Pancreas (tissue), 10 donors: ENCODE measurements around the gene PSME4. TPM values are rescaled to one million over a fixed set of nuclear protein-coding genes. Genes with fewer than 3 reads are reported as not detected.
"Not testable (repeated sequence)": the region's sequence is repeated elsewhere in the genome, so short reads cannot be mapped to it uniquely, and the experiment has no call there.

Source experiments
- ATAC-seq, 4 donors: fragments of 200-7000 bp; cut with Tn5 transposase; one replicate each; pipeline versions ENCODE4 v1.8.0 to v1.9.1; 2020; ENCODE audit warnings: mild to moderate bottlenecking in 4 of 4, moderate library complexity in 4 of 4
- DNase-seq, 6 donors: peaks; one replicate each; pipeline ENCODE4 v3.0.0-alpha.2; 2020
- FAIRE-seq: peaks from 2 replicates; lab custom pipeline; 2012; peaks lifted over from hg19 to GRCh38; lab: Jason Lieb, UNC
- H3K27ac ChIP-seq, 4 donors: fragments of 200-600 bp; sonication (generic); 1 replicate in 3 of 4; 2 replicates in 1 of 4; pipeline versions ENCODE4 v1.5.0 to v1.8.0; 2020
- H3K27me3 ChIP-seq, 4 donors: fragments of 200-600 bp; one replicate each; pipeline ENCODE4 v1.8.0; 2021
- H3K36me3 ChIP-seq, 3 donors: fragments of 200-600 bp; sonication (generic) in 1 of 3; one replicate each; pipeline versions ENCODE4 v1.5.0 to v1.8.0; 2020 to 2021
- H3K4me1 ChIP-seq, 3 donors: fragments of 200-600 bp; one replicate each; pipeline ENCODE4 v1.8.0; 2021
- H3K4me3 ChIP-seq, 4 donors: fragments of 200-600 bp; sonication (generic) in 2 of 4; one replicate each; pipeline versions ENCODE4 v1.5.0 to v1.8.0; 2020 to 2021
- H3K9me3 ChIP-seq, 4 donors: fragments of 200-600 bp; one replicate each; pipeline ENCODE4 v1.8.0; 2021
- WGBS, 2 donors: extraction: QIAGEN DNeasy Blood & Tissue Kit; methylation state at CpG; one replicate each; pipeline ENCODE4 v1.1.7; 2013; 5-methylcytosine and 5-hydroxymethylcytosine counted together
- intact Hi-C, 3 donors: fragments of 100-400 bp; cut with DNase I; formaldehyde crosslinking; loops; one replicate each; pipeline versions ENCODE4 v1.11.1 to v1.14.2; 2022
- polyA plus RNA-seq, 2 donors: library from polyadenylated mRNA; stranded (reverse); fragments of 200-250 nt; gene quantifications; one replicate each; pipeline ENCODE4 v1.2.3, GENCODE V29; 2013
- total RNA-seq, 6 donors: library from RNA; stranded (reverse); fragmentation: NEBNext Ultra II Directional in 4 of 6; extraction: Animal tissue kit (Norgen Biotek cat#: 25700) in 4 of 6; gene quantifications; one replicate each; pipeline versions ENCODE4 v1.2.1 to v1.2.4, GENCODE V29; 2021 to 2023
- TF ChIP-seq, protein P1 (sequence below), 4 donors: fragments of 200-600 bp; sonication (generic) in 3 of 4; IDR thresholded peaks; one replicate each; pipeline versions ENCODE4 v1.5.0 to v1.8.0; 2021; ENCODE audit warnings: antibody characterized with exemption in 4 of 4
- donor health status: healthy with polysubstance abuse.
- donor health status: DM: no; HTN: no; CAD: no; lungs with moderate emphysema.
- donor health status: DM: no; HTN: no; CAD: no.
- donor health status: control.
- donor health status: control.
- donor health status: Bipolar disorder and iron deficiency.
- donor health status: DM: yes; HTN: yes; CAD: no.
- donor health status: DM: no; HTN: no; CAD: no.
- donor health status: DM: no; HTN: no; CAD: no.
- donor health status: DM: yes; HTN: yes; CAD: no.

The PSME4 gene
- total and polyA plus RNA-seq, 8 donors: 13.8 to 27.7 (median 17.8) TPM

DNA sequence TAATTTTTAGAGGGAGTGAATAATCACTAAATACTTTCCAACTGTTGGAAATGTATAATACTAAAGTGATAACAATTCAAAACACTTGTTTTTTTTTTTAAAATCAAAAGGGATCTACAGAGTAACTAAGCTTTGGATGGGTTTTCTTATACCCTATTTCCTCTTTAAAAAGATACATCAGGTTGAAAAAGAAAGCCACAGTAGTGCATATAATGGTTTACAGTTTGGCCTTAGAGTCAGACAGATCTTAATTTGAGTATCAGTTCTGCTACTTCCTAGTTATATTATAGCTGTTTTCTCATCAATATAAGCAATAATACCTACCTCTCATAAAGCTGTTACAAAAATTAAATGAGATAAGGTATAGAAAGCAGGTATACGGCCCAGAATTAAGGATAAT is 28.5 kb downstream of the PSME4 start:
- H3K27ac ChIP-seq: no peak overlapping the region
- 68 to 74% methylated on average over 1 of the region's 1 CpG for WGBS, 2 donors
- DNase-seq (no peak), FAIRE-seq (no peak), ATAC-seq (no peak)
- H3K36me3 ChIP-seq: no peaks in the 10 kb centered on the region
- TF ChIP-seq, protein P1, sequence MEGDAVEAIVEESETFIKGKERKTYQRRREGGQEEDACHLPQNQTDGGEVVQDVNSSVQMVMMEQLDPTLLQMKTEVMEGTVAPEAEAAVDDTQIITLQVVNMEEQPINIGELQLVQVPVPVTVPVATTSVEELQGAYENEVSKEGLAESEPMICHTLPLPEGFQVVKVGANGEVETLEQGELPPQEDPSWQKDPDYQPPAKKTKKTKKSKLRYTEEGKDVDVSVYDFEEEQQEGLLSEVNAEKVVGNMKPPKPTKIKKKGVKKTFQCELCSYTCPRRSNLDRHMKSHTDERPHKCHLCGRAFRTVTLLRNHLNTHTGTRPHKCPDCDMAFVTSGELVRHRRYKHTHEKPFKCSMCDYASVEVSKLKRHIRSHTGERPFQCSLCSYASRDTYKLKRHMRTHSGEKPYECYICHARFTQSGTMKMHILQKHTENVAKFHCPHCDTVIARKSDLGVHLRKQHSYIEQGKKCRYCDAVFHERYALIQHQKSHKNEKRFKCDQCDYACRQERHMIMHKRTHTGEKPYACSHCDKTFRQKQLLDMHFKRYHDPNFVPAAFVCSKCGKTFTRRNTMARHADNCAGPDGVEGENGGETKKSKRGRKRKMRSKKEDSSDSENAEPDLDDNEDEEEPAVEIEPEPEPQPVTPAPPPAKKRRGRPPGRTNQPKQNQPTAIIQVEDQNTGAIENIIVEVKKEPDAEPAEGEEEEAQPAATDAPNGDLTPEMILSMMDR (IDR thresholded peaks at IDR 0.05): no peak
- intact Hi-C loops: no loop called here
- no peaks in the 10 kb centered on the region for H3K27me3 ChIP-seq
- no peak overlapping the region for H3K4me3 ChIP-seq
- H3K4me1 ChIP-seq: peaks cover 0 to 4% (median 0%) of the 10 kb centered on the region in 3 donors
- H3K9me3 ChIP-seq: no peaks in the 10 kb centered on the region

DNA sequence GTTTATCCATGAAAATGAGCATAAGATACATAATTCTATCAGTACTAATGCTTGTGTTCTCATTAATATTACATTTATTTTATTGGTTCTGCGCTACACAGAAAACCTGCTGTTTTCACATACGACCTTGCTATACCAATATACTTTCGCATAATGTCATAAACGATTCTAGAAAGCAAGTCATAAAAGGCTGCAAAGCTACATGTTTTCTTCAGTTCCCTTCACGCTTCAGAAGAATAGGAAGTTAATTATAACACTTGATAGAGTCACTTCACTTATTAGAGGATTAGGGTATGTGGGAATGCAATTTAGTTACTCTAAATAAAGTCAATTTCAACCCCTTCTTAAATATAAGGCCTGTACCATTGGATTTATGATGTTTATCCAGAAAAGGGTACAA is 29.0 kb downstream of the PSME4 start:
- Histone ChIP-seq H3K36me3 (no peaks in the 10 kb centered on the region), H3K4me3 (no peak overlapping the region), H3K4me1 (peaks cover 0 to 4% (median 0%) of the 10 kb centered on the region in 3 donors), H3K27me3 (no peaks in the 10 kb centered on the region), H3K9me3 (no peaks in the 10 kb centered on the region), H3K27ac (no peak overlapping the region)
- FAIRE-seq: no peak
- 88 to 93% methylated on average over 5 of the region's 5 CpGs for WGBS, 2 donors
- no peak for ATAC-seq
- intact Hi-C loops: no loop called here
- no peak for DNase-seq
- TF ChIP-seq, protein P1 (IDR thresholded peaks at IDR 0.05): no peak

DNA sequence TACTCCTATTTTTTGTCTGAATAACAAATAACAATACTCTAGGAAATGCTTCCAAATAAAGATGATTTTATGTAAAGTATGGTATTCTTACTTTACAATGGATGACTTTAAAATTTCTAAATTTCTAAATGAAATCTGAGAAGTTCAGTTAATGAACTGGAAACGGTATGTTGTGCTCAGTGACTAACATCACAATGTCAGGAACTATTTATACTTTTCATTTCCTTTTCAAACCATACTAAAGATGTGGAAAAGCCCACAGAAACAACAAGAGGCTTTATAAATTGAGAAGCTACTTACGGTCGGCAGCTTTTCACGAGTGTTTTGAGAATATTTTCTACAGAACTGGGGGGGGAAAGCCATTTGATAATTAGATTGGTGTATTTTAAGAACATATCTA is 31.1 kb downstream of the PSME4 start:
- no peak for ATAC-seq
- DNase-seq: no peak
- Histone ChIP-seq H3K36me3 (peaks cover 0 to 16% (median 0%) of the 10 kb centered on the region in 3 donors), H3K4me3 (no peak overlapping the region), H3K9me3 (no peaks in the 10 kb centered on the region), H3K27me3 (no peaks in the 10 kb centered on the region), H3K4me1 (peaks cover 0 to 4% (median 0%) of the 10 kb centered on the region in 3 donors), H3K27ac (no peak overlapping the region)
- intact Hi-C loops: no loop called here
- WGBS, 2 donors: 91 to 92% methylated on average over 4 of the region's 4 CpGs
- FAIRE-seq: no peak
- TF ChIP-seq, protein P1 (IDR thresholded peaks at IDR 0.05): no peak

DNA sequence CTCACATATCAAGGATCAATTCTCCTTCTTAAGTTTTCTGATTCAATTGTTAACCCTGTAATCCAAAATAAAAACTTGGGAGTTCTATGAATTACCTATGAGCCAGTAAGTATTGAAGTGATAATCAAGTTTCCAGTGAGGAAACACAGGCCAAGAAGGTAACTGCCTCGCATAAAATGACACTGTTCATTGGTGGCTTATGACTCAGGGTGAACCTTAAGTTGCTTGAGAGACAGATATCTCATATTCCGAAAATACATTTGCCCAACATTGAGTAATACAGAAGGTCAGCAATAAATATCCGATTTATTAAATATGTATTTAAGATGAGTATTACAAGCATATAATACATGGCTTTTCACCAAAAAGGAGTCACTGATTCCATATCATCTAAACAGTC is 31.9 kb downstream of the PSME4 start:
- Histone ChIP-seq H3K36me3 (peaks cover 0 to 16% (median 0%) of the 10 kb centered on the region in 3 donors), H3K27me3 (no peaks in the 10 kb centered on the region), H3K9me3 (no peaks in the 10 kb centered on the region), H3K4me3 (no peak overlapping the region), H3K27ac (no peak overlapping the region), H3K4me1 (peaks cover 0 to 4% (median 0%) of the 10 kb centered on the region in 3 donors)
- ATAC-seq (no peak), FAIRE-seq (no peak), DNase-seq (no peak)
- intact Hi-C loops: no loop called here
- WGBS, 2 donors: 94 to 98% methylated on average over 3 of the region's 3 CpGs
- TF ChIP-seq, protein P1 (IDR thresholded peaks at IDR 0.05): no peak

DNA sequence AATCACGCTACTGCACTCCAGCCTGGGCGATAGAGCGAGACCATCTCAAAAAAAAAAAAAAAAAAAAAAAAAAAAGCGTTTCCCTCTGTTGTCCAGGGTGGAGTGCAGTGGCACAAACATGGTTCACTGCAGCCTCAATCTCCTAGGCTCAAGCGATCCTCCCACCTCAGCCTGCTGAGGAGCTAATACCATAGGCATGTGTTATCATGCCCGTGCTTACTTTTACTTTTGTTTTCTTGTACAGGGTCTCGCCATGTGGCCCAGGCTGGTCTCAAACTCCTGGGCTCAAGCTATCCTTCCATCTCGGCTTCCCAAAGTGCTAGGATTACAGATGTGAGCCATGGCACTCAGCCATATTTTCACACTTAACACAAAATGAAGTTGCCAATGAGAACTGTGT is 37.5 kb downstream of the PSME4 start:
- no peak for DNase-seq
- FAIRE-seq: no peak
- H3K27me3 ChIP-seq: no peaks in the 10 kb centered on the region
- no peak for ATAC-seq
- TF ChIP-seq, protein P1 (IDR thresholded peaks at IDR 0.05): no peak
- H3K4me3 ChIP-seq: no peak overlapping the region
- intact Hi-C loops: no loop called here
- no peaks in the 10 kb centered on the region for H3K4me1 ChIP-seq
- no peaks in the 10 kb centered on the region for H3K9me3 ChIP-seq
- WGBS, 2 donors: 93 to 98% methylated on average over 7 to 8 of the region's 8 CpGs
- H3K36me3 ChIP-seq: peaks cover 0 to 34% (median 9%) of the 10 kb centered on the region in 3 donors
- H3K27ac ChIP-seq: no peak overlapping the region

DNA sequence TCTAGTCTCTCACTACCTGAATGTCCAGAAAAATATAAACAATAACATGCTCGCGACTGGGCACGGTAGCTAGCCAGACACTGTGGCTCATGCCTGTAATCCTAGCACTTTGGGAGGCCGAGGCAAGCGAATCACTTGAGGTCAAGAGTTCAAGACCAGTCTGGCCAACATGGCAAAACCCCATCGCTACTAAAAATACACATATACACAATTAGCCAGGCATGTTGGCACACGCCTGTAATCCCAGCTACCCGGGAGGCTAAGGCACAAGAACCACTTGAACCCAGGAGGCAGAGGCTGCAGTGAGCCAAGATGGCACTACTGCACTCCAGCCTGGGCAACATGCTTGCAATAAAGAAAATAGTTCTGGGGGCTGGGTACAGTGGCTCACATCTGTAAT is 44.5 kb downstream of the PSME4 start:
- WGBS, 2 donors: 94 to 95% methylated on average over 8 of the region's 8 CpGs
- H3K27me3 ChIP-seq, DNase-seq, H3K4me3 ChIP-seq, H3K9me3 ChIP-seq, H3K27ac ChIP-seq, FAIRE-seq, ATAC-seq, intact Hi-C loops, H3K4me1 ChIP-seq: not testable (repeated sequence)
- peaks cover 3 to 54% (median 17%) of the 10 kb centered on the region in 3 donors for H3K36me3 ChIP-seq
